ENCODE data around the gene ZFHX3. TPM values are rescaled to one million over a fixed set of nuclear protein-coding genes. Genes with fewer than 3 reads are reported as not detected.
A peak's percentile ranks its signal among the peaks of the same experiment; 100 is the strongest.

ZFHX3 gene
- total RNA-seq, 2 donors from 2014 or later = 12.5 to 18.0 TPM

DNA sequence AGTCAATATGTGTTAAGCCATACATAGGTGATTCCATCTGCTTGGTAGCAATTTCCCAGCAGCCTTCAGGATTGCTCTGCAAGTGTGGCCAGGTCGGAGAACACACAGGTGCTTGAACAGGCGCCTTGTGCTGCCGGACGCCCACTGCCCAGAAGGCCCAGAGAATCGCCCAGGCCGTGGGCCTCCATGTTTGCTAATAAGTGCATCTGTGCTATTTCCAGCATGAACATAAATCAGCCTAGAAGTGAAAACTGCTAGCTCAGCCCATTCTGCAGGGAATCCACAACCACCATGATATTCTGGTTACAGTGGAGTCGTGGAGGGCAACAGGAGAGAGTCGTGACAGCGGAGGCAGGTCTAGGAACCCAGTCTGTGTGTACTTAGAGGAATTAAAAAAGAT, 78.1 kb downstream of the ZFHX3 start:
- no peak for DNase-seq
- intact Hi-C loops (cut with DNase I, micrococcal nuclease) = no loop called here
- ATAC-seq = no peak

DNA sequence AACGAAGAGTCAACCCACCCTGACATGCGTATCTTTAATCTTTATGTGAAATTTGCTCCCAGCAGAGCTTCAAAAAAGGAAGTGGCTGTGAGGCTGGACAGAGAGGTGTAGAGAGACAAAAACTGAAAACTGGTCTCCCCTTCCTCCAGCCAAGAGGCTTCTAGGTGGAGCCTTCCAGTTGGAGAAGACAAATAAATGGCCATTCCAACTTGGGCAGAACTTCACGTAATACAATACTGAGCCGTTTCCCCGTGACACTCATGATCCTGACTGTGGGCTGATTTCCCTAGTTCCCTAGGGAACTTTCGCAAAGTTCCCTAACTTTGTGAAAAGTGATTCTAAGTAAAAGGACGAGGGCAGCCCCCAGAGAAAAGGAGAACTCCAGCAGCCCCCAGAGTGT, 78.8 kb downstream of the ZFHX3 start:
- ATAC-seq = no peak
- no peak for DNase-seq
- intact Hi-C loops (cut with DNase I, micrococcal nuclease) = no loop called here

DNA sequence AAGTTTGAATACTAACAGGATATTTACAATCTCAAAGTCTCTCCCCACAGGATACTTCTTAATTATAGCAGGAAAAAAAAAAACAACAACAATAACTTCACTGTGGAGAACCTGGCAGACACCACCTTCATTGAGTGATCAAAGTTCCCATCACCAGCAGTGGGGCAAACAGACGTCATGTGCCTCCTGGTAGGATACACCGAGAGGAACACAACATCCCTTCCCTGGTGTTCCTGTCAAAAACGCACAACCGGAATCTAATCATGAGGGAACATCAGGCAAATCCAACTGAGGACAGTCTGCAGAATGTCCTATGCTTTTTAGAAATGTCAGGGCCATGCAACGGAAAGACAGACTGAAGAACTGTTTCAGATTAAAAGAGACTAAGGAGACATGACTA, 80.0 kb downstream of the ZFHX3 start:
- intact Hi-C loops (cut with DNase I, micrococcal nuclease) = no loop called here
- no peak for ATAC-seq
- DNase-seq = no peak

DNA sequence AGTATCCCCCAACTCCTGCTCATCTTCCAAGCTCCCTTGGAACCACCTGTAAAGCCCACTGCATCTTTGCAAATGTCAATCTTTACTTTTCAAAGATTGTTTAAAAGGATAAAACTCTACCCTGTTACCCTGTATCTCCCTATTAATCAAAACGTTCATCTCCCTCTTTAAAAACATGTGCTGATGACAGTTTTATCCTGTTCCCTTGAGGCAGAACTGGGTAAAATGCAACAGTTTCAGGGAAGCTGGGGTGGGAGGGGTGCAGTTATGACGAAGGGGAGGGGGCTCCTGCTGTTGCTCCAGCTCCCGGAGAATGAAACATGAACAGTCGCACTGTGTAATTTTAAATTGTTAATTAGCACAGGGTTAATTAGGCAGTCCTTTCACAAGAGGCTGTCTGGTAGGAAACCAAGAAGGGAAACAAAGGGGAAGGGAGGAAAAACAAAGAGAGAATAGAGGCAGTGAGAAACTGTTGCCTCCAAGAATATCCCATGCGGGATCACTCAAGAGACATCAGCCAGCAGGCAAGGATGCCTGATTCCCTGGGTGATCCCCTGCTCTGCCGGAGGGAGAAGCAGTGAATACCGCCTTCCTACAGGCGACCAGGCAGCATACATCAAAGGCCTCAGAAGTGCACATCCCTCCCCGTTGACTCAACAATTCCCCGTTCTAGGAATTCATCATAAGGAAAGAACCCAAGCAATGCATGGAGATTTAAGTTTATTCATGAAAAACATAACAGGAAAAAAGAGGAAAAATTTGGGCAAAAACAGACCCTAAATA, 84.2 kb downstream of the ZFHX3 start:
- ATAC-seq (no peak), DNase-seq (no peak)
- intact Hi-C loops (cut with DNase I, micrococcal nuclease) = no loop called here

DNA sequence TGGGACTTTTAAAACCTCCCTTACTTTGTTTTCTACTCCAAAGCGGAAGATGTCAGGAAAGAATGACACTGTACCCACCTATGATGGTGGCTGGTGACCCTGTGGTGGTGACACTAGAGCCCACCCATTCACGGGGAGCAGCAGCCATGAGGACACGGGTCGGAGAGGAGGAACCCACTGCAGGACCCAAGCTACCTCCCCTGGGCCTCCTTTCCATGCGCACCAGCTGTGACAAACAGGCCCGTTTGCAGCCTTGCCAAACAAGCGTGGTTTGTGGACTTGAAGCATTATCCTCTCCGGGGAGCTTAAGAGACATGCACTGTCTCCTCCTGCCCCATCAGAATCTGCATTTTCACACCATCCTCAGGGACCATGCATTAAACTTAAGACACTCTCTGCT, 85.6 kb downstream of the ZFHX3 start:
- intact Hi-C loops (cut with DNase I, micrococcal nuclease) = no loop called here
- ATAC-seq (no peak), DNase-seq (no peak)

DNA sequence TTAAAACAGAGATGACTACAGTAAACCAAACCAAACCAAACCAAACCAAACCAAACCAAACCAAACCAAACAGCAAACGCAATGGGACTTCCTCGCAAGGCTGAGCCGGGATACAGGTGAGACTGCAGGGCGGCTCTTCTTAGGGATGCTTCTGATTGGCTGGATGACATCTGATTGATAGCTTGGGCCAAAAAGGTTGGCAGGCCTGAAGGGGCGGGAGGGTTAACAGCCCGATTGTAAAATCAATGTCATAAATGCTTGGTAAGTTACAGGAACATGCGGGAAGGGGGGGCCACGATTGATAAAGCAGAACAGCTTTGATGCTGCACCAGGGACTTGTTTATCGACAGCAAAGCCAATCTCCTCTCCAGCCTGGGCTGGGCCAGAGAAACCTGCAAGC, 86.1 kb downstream of the ZFHX3 start:
- peak; percentile 39 to 56 for DNase-seq
- ATAC-seq = peak; percentile 95
- intact Hi-C loops (cut with DNase I, micrococcal nuclease) = no loop called here

DNA sequence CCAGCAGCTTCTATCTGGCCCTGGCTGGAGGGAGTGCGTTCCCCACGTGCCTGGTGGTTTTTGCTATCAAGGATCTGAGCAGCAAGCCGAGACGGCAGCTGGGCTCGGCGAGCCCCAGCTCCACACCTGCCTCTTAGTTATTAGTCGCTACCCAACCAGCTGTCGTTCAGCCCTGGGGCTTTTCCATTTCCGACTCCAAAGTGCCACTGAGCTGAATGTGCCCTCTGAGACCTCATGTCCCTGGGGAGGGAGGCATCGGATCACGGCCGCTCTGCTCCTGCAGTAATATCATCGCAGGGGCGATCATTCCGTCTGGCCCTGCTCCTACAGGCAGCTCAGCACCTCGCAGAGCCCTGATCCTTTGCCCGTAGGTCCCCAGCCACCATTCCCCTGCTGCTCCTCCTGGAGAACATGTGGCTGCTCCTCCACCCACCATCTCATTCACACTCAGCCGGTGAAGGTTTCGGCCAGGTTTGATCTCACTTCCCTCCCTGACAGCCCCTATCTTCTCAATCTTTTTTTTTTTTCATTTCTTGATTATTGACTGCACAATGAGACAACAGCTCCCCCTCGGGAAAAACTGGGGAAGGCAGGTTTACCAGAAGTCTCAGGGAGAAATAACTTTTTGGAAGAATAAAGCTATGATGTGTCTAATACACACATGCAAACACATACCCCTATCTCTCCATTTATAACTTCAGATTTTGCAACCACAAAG, 86.7 kb downstream of the ZFHX3 start:
- DNase-seq (no peak), ATAC-seq (no peak)
- intact Hi-C loops (cut with DNase I, micrococcal nuclease) = no loop called here

DNA sequence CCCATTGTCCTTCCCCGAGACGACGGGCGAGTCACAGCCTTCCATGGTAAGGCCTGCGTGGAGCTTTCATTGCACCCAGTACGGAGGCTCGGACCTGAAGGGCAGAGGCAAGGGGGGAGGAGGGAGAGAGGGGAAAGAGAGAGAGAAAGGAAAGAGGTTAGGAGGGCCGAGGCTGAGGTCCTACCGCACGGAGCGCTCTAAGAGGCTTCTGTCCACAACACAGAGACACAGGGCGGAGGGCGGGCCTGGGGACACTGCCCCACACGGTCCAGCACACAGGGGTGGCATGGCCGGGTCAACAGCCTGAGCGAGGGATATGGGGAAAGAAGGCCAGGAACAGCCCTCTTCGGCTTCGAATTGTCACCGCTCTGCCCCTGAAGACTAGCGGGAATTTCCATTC, 87.8 kb downstream of the ZFHX3 start:
- DNase-seq = no peak
- intact Hi-C loops (cut with DNase I, micrococcal nuclease) = no loop called here
- no peak for ATAC-seq

DNA sequence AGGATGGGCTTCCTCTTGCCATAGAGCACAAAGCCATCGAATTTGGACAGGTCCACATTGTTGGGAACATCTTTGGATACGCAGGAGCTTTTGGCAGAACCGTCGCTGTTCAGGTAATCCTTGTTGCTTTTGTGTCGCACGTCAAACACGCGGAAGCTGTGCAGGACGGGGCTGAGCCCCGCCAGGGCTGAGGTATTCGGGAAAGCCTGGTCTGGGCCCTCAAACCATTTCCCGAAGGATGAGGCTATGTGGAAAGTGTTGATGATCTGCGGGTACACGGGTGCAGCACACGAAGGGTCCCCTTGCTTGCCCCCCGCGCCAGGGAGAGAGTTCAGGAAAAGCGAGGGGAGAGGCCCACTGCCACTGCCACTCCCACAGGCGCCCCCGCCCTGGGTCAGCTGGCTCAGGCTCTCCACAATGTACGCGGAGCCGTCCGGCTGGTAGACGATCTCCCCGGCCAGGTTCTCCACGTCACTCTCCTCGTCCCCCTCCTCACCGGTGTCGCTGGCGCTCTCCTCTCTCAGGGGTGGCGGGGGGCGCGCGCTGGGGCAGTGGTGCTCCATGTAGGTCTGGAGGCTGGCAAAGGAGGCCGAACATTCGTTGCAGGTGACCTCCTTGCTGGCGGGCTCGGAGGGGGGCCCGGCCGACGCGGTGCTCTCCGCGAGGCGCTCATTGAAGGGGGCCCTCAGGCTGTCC, 88.5 kb downstream of the ZFHX3 start:
- intact Hi-C loops (cut with DNase I, micrococcal nuclease) = no loop called here
- no peak for ATAC-seq
- no peak for DNase-seq

DNA sequence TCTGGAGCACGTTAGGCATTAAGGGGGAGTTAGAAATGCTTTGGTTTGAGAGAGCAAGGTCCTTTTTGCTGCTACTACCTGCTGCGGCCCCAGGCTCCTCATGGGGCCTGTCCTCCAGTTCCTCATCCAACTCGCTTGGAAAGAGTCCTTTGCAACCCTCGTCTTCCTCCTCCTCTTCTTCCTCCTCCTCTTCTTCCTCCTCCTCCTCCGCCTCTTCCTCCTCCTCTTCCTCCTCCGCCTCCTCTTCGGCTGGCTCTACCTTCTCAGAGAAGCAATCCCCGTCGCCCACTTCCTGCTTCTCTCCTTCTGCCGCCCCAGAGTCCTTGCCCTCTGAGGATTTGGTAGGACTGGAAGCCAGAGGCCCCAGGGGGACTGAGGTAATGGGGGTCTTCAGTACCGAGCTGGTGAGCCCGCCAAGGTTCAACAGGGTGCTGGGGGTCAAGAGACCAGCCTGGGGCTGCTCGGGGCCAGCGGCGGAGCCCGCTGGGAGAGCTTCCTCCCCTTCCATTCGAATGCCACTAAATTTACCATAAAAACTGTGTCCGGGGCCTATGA, 89.3 kb downstream of the ZFHX3 start:
- intact Hi-C loops (cut with DNase I, micrococcal nuclease) = no loop called here
- no peak for ATAC-seq
- DNase-seq = no peak

DNA sequence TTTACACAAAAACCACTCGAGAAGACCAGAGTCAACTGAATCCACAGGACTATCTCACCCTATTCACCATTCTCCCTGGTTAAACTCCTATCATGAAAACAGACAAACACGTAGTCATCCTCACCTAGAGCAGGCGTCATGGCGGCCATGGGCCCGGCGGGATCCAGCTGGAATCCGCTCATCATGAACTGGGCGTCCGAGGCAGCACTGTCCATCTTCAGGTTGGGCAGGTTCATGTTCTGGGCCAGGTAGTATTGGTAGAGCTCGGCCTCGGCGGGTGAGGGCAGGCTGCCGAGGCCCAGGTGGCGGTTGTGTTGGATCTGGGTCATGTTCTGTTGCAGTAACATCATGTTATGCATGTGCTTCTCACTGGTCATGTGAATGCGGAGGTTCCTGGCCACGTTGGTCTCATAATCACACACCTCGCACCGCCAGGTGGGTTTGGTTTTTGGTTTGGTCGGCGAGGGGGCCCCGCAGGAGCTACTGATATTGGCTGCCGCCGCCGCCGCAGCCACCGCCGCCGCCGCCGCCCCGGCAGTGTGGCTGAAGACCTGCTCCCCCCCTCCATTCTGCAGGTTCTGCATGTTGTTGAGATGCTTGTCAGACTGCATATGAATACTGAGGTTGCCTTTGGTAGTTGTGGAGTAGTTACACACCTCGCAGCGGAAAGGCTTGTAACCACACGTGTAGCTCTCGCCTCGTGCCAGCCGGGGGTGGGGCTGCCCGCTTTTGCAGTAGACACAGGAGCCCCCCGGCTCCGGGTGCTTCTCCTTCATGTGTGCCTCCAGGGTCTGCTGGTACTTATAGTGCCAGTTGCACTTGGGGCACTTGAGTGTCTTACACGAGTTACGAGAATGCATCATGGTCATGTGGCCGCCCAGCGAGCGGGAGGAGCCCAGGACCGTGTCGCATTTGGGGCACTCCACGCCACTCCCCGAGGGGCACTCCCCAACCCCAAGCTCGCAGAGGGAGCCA, 90.3 kb downstream of the ZFHX3 start:
- DNase-seq = no peak
- intact Hi-C loops (cut with DNase I, micrococcal nuclease) = no loop called here
- ATAC-seq = no peak

DNA sequence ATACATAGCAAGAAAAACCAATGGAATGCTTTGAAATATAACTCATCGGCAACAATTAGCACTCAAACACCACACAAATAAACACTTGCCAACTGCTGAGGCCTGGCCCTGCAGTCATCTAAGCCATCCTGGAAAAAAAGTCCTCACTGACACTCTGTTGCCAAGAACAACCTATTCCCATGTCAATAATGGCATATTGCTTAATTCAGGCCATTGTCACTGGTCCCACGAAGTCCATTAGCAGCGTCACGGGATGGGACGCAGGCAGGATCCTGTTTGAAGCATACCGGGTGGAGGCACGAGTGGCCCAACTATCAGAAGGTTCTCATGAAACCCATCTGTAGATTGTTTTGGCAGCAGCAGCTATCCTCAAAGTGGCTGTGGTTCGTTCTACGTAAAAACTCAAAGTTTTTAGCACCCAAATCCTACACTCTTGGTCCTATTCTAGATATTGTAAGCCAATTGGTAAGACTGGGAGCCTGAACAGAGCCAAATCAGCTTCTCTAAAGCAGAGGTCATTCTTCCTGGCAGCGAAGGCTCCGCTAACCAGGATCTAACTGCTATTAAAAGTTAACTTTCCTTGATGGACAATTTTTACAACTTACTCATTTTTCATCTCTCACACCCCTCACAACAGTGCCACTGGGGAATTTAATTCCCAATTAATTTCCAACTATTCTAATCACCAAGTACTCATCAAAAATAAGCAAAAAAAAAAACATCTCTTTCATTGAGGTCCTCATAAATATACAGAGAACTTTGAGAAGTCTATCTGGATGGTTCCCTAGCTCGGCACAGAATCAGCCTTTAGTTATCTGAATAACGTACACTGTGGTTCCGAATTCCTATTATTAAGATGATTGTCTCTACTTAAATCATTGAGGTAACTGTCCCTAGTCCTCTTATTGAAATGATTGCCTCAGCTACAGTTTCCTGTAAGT, 91.5 kb downstream of the ZFHX3 start:
- ATAC-seq (no peak), DNase-seq (no peak)
- intact Hi-C loops (cut with DNase I, micrococcal nuclease) = no loop called here

DNA sequence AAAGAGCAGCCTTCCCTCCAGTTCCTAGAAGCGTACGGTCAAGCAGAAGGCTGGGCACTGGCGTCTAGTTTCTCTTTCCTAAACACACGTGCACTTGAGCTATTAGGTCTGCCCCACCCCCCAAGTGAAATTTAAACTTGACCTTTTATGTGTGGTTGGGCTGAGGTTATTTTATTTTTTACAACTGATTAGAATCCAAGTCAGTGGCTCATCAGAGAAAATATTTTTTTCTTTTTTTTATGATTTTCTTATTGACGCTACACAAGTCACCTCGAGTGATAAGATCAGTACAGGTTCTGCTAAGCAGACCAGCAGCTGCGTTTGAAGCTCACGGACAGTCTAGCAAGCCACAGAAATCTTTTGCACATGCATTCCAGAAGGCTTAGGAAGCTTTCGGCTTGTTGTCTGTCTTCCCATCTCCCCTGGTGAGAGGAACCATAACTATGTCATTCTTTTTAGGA, 95.1 kb downstream of the ZFHX3 start:
- intact Hi-C loops (cut with DNase I, micrococcal nuclease) = no loop called here
- ATAC-seq = no peak
- DNase-seq = no peak

DNA sequence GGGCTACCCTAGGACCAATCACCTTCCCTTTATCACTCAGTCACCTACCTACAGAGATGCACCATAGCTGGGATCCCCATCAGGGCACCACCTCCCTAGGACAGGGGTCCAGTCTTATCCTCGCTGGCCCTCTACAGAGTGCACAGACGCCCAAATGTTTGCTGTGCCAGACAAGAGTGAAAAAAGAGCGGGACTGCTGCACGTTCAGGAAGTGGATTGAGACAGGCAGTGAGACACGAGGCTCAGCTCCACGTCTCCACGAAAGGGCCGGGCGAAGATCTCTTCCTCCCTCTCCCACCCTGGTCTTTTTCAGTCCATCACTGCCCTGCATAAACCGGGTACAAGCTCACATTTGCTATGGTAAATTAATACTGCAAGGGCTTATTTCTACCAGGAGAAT, 95.5 kb downstream of the ZFHX3 start:
- no peak for DNase-seq
- intact Hi-C loops (cut with DNase I, micrococcal nuclease) = no loop called here
- ATAC-seq = no peak

DNA sequence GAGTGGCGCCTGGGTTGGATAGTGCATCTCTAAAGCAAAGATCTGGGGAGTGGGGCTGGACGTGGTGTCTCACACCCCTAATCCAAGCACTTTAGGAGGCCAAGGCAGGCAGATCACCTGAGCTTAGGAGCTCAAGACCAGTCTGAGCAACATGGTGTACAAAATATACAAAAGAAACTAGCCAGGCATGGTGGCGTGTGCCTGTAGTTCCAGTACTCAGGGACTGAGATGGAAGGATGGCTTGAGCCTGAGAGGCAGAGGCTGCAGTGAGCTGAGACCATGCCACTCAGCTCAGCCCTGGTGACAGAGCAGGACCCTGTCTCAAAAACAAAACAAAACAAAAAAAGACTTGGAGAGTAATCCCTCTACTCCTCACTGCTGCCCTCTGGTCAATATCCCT, 96.0 kb downstream of the ZFHX3 start:
- DNase-seq (no peak), ATAC-seq (no peak)
- intact Hi-C loops (cut with DNase I, micrococcal nuclease) = no loop called here

DNA sequence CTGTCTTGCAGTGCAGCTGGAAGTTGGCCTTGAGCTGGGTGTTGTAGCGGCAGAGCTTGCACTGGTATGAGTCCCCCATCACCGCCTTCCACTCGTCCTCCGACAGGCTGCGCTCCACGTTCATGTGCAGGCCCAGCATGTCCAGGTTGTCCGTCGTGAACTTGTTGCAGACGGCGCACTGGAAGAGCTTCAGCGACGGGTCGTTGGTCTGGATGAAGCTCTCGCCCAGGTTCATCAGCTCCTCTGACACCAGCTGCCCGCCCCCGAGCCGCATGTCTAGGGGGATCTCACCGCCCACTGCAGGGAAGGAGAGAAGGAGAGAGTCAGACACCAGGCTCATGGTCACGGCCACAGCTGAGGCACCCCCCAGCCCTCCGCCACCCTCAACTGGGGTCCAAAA, 97.3 kb downstream of the ZFHX3 start:
- ATAC-seq (no peak), DNase-seq (no peak)
- intact Hi-C loops (cut with DNase I, micrococcal nuclease) = no loop called here

DNA sequence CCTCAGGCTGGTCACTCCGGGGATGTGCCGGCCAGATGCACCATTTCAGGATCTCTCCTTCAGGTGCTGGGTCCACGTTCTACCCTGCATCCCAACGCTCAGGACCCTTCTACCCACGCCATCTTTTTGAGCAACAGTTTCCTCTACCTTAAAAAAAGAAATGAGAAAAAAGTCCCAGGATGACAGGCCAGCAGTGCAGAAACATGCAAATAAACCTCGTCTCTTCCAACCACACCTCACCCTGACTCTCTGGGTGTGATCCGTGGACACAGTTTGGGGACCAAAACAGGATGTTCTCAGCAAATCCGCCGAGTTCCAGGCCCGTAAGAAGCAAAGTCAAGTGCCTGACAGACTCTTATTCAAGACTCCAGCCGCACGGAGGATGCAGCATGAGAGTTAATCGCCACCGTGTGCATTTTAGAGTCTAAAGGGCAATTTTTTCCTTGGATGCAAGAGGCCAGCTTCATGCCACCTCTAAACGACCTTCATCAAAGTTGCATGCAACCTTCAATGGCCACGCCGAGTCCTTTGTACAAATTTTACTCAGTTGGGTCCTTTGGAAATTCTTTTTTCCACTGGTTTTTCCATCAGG, 99.6 kb downstream of the ZFHX3 start:
- intact Hi-C loops (cut with DNase I, micrococcal nuclease) = no loop called here
- no peak for ATAC-seq
- no peak for DNase-seq
